HT-29 (cell line): ENCODE data around the gene TSPAN15. TPM values are rescaled to one million over a fixed set of nuclear protein-coding genes. Genes with fewer than 3 reads are reported as not detected.

Experiments
- DNase-seq: peaks from one replicate; pipeline ENCODE4 v3.0.0-alpha.2; 2015; ENCODE audit warnings: low spot score
- total RNA-seq: library from RNA; depleted of rRNA; stranded (reverse); fragments of >200 nt; shearing (Covaris generic); gene quantifications from 2 replicates; pipeline ENCODE4 v1.2.3, GENCODE V29; 2014

TSPAN15 gene
- total RNA-seq, 1 experiment from 2014 or later: 115 TPM

- no peak for DNase-seq
Measured at GRCh38 chr10:69465457-69466157, 14.3 kb downstream of the TSPAN15 start.

- DNase-seq: no peak
Measured at GRCh38 chr10:69466158-69466490, 14.9 kb downstream of the TSPAN15 start.

GRCh38 chr10:69466689-69467088 is 15.4 kb downstream of the TSPAN15 start:
- DNase-seq: no peak

- no peak for DNase-seq
Measured at GRCh38 chr10:69467928-69468750, 16.9 kb downstream of the TSPAN15 start.

GRCh38 chr10:69468751-69469089 is 17.5 kb downstream of the TSPAN15 start:
- DNase-seq: no peak

GRCh38 chr10:69469976-69470375 is 18.7 kb downstream of the TSPAN15 start:
- DNase-seq: no peak

GRCh38 chr10:69470463-69471384 is 19.5 kb downstream of the TSPAN15 start:
- DNase-seq: no peak

GRCh38 chr10:69472142-69472541 is 20.9 kb downstream of the TSPAN15 start:
- DNase-seq: no peak

GRCh38 chr10:69472544-69472943 is 21.3 kb downstream of the TSPAN15 start:
- DNase-seq: no peak

- no peak for DNase-seq
Measured at GRCh38 chr10:69473304-69473990, 22.2 kb downstream of the TSPAN15 start.

- no peak for DNase-seq
Measured at GRCh38 chr10:69474742-69475432, 23.6 kb downstream of the TSPAN15 start.

- no peak for DNase-seq
Measured at GRCh38 chr10:69475433-69475830, 24.2 kb downstream of the TSPAN15 start.

GRCh38 chr10:69477968-69478597 is 26.8 kb downstream of the TSPAN15 start:
- DNase-seq: no peak

- no peak for DNase-seq
Measured at GRCh38 chr10:69479240-69480067, 28.2 kb downstream of the TSPAN15 start.

- DNase-seq: no peak
Measured at GRCh38 chr10:69480068-69480412, 28.8 kb downstream of the TSPAN15 start.

- DNase-seq: no peak
Measured at GRCh38 chr10:69481305-69481704, 30.0 kb downstream of the TSPAN15 start.

GRCh38 chr10:69481811-69482524 is 30.7 kb downstream of the TSPAN15 start:
- DNase-seq: no peak

- DNase-seq: no peak
Measured at GRCh38 chr10:69483963-69484362, 32.7 kb downstream of the TSPAN15 start.

- DNase-seq: no peak
Measured at GRCh38 chr10:69484736-69485135, 33.5 kb downstream of the TSPAN15 start.
